ENCODE results near the gene ZNF335.

Gene ZNF335

DNA sequence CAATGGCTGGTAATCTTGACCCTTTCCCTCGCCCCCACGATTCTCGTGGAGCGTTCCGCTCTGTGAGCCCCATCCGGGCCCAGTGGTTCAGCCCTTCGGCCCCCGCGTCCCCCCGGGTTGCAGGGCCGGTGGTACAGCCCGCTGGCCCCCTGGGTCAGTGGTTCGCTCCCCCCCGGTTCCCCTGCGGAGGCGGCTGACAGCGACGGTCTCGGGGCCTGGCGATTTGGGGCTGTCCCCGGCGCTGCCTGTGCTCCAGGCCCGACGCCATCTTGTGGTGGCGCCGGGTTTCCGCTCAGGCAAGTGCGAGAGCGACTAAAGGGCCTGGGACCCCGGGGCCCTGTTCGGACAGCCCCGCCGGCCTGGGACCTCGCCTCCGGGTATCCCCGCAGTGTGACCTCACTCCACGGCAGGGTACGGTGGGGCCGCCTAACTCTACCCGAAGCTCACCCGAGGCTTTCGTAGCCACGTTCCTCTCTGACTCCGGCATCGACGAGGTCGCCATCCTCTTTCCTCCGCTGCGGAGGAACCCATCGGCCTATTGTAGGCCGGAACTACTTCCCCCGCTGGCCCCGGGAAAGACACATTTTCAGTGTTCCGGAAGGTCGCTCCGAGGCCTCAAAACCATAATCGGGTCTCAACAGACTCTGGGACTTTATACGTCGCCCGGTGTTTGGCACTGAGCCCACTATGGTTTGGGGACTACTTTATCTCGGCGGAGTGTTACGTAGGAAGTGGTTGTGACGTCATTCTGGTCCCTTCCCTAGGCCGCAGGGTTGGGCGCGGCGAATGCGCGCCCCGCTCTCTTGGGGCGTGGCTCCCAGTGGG, at the start of gene ZNF335:
TSS of gene ZNF335 (minus strand) at position 529 of the 825 bp plus-strand sequence. CDS start 793 bp downstream, outside the sequence.
- peak; percentile 93 for DNase-seq (ENCODE audit: low read depth in 2 of 2)

DNA sequence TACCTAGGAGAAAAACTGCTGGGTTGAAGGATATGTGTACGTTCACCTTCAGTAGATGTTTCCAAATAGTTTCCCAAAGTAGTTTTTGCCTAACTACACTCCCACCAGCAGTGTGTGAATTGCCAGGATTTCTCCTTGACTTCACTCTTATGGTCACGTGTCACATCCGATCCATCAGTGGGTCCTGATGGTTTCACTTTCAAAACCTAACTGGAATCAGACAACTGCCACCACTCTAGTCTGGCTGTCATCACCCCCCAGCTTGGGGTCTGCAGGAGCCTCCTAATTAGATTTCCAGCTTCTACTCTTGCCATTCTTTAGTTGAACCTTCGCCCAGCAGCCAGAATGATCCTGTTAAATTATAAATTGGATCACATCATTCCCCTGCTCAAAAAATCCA, 48.6 kb upstream of the ZNF335 start:
- no peak for DNase-seq (ENCODE audit: low read depth in 2 of 2)

DNA sequence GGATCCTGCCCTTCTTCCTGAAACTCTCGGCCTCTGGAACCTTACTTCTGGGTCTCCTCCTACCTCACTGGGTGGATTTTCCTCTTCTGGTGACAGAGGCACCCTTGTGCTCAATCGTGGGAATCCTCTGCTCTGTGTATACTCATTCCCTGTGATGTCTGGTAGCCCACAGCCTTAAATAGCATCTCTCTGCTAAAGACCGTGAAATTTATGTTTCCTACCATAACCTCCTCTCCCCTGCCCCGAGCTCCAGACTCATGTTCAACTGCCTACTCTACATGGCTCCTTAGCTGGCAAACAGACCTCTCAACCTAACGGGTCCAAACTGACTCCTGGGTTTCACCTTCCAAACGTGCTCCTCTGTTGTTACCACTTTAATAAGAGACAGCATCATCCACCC, 46.6 kb upstream of the ZNF335 start:
- DNase-seq (ENCODE audit: low read depth in 2 of 2), result no peak

GRCh38 chr20:46018112-46018511, 46.1 kb upstream of the ZNF335 start:
- DNase-seq (ENCODE audit: low read depth in 2 of 2), result no peak

GRCh38 chr20:46017272-46017671, 45.3 kb upstream of the ZNF335 start:
- DNase-seq (ENCODE audit: low read depth in 2 of 2), result no peak

- DNase-seq (ENCODE audit: low read depth in 2 of 2), result no peak
Measured at GRCh38 chr20:46014517-46015396, 42.8 kb upstream of the ZNF335 start.

GRCh38 chr20:46013829-46014516, 42.0 kb upstream of the ZNF335 start:
- DNase-seq (ENCODE audit: low read depth in 2 of 2), result no peak

DNA sequence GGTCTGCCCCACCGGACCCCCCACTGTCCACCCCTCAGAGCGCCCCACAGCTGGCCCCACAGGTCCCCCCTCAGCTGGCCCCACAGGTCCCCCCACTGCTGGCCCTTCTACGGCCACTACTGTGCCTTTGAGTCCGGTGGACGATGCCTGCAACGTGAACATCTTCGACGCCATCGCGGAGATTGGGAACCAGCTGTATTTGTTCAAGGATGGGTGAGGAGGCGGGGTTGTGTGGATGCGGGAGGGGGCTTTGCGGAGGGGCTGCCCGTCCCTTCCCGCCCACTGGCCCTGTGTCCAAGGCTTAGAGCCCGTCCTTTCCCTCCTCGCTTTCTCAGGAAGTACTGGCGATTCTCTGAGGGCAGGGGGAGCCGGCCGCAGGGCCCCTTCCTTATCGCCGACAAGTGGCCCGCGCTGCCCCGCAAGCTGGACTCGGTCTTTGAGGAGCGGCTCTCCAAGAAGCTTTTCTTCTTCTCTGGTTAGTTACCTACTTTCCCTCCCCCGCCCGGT, 41.4 kb upstream of the ZNF335 start:
- no peak for DNase-seq (ENCODE audit: low read depth in 2 of 2)

DNA sequence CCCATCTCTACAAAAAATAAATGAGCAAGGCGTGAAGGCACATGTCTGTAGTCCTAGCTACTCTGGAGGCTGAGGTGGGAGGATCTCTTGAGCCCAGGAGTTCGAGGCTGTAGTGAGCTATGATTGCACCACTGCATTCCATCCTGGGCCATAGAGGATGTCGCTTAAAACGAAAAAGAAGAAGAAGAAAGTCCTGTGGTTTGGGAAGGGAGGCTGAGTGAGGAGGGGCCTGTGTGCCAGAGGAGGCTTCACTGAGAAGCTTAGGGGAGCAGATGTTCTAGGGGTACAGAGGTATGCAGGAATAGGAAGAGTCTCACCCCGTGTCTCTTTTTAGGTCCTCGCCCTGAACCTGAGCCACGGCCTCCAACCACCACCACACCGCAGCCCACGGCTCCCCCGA, 40.9 kb upstream of the ZNF335 start:
- no peak for DNase-seq (ENCODE audit: low read depth in 2 of 2)

- no peak for DNase-seq (ENCODE audit: low read depth in 2 of 2)
Measured at GRCh38 chr20:46011631-46012482, 39.9 kb upstream of the ZNF335 start.

DNA sequence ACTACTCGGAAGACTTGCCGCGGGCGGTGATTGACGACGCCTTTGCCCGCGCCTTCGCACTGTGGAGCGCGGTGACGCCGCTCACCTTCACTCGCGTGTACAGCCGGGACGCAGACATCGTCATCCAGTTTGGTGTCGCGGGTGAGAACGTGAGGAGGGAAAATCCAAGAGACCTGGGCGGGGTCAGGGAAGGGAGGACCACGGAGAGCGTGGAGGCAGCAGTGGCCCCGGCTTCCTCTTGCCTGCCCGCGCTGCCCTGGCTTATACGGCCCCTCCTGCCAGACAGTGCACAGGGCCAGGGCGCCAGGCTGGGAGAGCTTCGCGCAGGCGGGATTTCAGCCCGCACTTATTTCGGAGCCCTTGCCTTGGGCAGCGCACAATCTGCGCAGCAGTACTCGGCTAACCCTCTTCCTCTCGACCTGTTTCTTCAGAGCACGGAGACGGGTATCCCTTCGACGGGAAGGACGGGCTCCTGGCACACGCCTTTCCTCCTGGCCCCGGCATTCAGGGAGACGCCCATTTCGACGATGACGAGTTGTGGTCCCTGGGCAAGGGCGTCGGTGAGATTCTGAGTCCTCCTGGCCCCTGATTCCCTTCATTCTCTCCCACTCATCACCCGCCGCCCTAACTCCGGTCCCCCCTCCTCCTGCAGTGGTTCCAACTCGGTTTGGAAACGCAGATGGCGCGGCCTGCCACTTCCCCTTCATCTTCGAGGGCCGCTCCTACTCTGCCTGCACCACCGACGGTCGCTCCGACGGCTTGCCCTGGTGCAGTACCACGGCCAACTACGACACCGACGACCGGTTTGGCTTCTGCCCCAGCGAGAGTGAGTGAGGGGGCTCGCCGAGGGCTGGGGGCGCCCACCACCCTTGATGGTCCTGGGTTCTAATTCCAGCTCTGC, 38.7 kb upstream of the ZNF335 start:
- DNase-seq (ENCODE audit: low read depth in 2 of 2), result no peak

DNA sequence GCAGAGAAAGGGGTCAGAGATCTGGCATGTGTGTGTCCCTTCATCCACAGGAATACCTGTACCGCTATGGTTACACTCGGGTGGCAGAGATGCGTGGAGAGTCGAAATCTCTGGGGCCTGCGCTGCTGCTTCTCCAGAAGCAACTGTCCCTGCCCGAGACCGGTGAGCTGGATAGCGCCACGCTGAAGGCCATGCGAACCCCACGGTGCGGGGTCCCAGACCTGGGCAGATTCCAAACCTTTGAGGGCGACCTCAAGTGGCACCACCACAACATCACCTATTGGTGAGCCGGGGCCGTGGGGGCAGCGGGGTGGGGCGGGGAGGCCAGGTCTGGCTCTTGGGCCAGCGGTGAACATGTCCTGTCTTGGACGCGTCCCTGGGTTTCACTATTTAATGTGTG, 37.8 kb upstream of the ZNF335 start:
- DNase-seq (ENCODE audit: low read depth in 2 of 2), result no peak

DNA sequence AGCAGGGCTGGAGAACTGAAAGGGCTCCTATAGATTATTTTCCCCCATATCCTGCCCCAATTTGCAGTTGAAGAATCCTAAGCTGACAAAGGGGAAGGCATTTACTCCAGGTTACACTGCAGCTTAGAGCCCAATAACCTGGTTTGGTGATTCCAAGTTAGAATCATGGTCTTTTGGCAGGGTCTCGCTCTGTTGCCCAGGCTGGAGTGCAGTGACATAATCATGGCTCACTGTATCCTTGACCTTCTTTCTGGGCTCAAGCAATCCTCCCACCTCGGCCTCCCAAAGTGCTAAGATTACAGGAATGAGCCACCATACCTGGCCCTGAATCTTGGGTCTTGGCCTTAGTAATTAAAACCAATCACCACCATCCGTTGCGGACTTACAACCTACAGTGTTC, 35.7 kb upstream of the ZNF335 start:
- no peak for DNase-seq (ENCODE audit: low read depth in 2 of 2)

GRCh38 chr20:46006964-46007363, 35.0 kb upstream of the ZNF335 start:
- no peak for DNase-seq (ENCODE audit: low read depth in 2 of 2)

GRCh38 chr20:46006022-46006705, 34.2 kb upstream of the ZNF335 start:
- no peak for DNase-seq (ENCODE audit: low read depth in 2 of 2)

DNA sequence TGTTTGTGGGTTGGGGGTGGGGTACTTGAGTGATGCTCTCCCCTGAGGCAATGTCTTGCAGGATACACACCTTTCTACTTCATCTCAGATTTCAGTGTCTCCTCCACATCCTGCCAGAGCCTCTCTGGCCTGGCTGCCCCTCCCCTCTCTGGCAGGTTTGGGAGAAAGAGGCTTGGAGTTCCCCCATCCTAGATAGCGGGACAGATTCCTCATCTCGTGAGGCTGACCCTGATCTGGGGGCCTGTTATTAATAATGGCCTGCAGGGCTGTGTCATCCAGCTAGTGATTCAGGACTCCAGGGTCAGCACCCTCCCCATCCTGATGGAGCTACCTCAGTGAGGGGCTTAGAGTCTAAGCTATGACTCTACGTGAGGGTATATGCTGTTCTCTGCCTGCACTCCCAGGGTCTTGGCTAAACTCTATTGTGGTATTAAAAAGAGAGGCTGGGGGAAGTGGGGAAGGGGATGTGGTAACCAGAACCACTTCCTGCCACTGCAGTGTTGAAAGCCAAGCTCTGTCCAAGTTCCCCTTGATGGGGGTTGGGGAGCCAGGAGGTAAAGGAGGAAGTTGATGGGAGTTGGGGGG, 33.0 kb upstream of the ZNF335 start:
- no peak for DNase-seq (ENCODE audit: low read depth in 2 of 2)

DNA sequence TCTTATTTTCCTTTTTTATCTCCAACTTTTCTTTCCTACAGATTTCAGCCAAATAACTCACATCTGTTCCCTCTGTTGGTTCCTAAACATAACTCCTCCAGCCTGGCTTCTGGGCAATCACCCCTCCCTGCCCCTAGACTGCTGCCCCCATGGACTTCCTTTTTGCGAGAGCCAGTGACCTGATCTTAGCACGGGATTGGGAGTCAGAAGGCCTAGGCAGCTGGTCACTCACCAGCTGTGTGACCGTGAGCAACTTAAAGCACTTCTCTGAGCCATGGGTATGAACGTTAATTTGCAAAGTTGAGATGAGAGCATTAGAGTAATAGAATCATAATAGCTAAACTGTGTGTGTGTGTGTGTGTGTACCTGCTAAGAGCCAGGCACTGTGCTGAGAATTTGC, 32.2 kb upstream of the ZNF335 start:
- no peak for DNase-seq (ENCODE audit: low read depth in 2 of 2)

DNA sequence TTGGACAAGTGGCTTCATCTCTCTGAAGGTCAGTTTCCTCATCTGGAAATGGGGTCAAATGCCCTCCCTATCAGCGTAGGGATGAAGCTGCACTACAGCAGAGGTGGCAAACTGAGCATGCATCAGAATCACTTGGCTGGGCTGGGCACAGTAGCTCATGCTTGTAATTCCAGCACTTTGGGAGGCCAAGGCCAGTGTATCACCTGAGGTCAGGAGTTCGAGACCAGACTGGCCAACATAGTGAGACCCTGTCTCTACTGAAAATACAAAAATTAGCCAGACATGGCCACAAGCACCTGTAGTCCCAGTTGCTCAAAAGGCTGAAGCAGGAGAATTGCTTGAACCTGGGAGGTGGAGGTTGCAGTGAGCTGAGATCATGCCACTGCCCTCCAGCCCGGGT, 30.0 kb upstream of the ZNF335 start:
- DNase-seq (ENCODE audit: low read depth in 2 of 2), result no peak

- no peak for DNase-seq (ENCODE audit: low read depth in 2 of 2)
Measured at GRCh38 chr20:46001498-46001897, 29.5 kb upstream of the ZNF335 start.

Data from fibroblast of skin of left biceps (primary cell).